ENCODE data around the gene METTL26. TPM values are rescaled to one million over a fixed set of nuclear protein-coding genes. Genes with fewer than 3 reads are reported as not detected.
A peak's percentile ranks its signal among the peaks of the same experiment; 100 is the strongest.

The METTL26 gene
- total and polyA plus RNA-seq, 9 of the 15 experiments (the other 6 are each of a cell fraction or from before 2014, with no cell fraction given) = 7.3 to 262 (median 80.9) TPM

DNA sequence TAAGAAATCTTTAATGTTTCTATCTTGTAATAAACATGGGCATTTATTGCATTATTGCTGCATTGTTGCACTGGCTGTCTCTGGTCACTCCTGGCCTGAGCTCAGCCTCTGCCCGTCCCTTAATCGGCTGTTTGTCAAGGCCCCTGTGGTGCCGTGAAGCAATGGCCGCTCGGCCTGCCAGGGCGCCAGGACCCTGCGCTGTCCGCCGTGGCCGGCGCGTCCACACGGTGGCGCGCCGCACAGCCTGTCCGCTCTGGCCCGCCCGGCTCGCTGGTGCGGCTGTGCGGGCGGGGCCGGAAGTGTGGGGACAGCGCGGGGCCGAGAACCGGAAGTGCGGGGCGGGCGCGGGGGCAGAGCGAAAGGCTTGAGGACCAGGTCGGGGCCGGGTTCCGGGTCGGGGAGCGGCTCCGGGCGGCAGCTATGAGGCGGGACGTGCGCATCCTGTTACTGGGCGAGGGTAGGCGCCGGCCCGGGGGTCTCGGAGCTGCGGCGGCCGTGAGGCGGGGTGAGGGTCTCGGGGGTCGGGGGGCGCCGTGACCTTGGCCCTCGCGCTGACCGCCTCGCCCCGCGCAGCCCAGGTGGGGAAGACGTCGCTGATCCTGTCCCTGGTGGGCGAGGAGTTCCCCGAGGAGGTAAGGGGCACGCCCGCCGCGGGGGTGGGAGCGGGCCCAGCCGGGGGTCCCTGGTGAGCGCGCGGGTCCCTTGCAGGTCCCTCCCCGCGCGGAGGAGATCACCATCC lies 31.8 kb upstream of the METTL26 start, which contains the start of gene RHOT2 (continued):
- TF ChIP-seq ZBTB49 (CRISPR knock-in tag; IDR thresholded peaks at IDR 0.05; ENCODE audit: borderline replicate concordance) (no peak), FUS (optimal IDR thresholded peaks at IDR 0.05; ENCODE audit: low read depth, low read length) (peak; percentile 93), NFXL1 (CRISPR knock-in tag; IDR thresholded peaks at IDR 0.05) (no peak), MAX (CRISPR knock-in tag; IDR thresholded peaks at IDR 0.05) (peak; percentile 29; the same call in 1 of the 2 replicates), SMAD4 (CRISPR knock-in tag; conservative IDR thresholded peaks at IDR 0.05) (peak; percentile 85), CTBP1 (IDR thresholded peaks at IDR 0.05; ENCODE audit: borderline replicate concordance) (peak; percentile 92), HNRNPL (IDR thresholded peaks at IDR 0.05; ENCODE audit: low read depth, low read length) (peak; percentile 77), ZNF217 (CRISPR knock-in tag; IDR thresholded peaks at IDR 0.05) (no peak), OTX1 (CRISPR knock-in tag; IDR thresholded peaks at IDR 0.05) (no peak), ZNF239 (CRISPR knock-in tag; IDR thresholded peaks at IDR 0.05) (no peak), MXI1 (IDR thresholded peaks at IDR 0.05; ENCODE audit: low read depth, low read length) (no peak), PCBP2 (IDR thresholded peaks at IDR 0.05; ENCODE audit: low read depth, low read length, poor library complexity, severe bottlenecking) (no peak), ZNF12 (CRISPR knock-in tag; IDR thresholded peaks at IDR 0.05) (no peak), KDM4B (IDR thresholded peaks at IDR 0.05; ENCODE audit: borderline replicate concordance in 2 of 2, low read depth in 1 of 2) (peak in 1 of 2 experiments; percentile 97; a peak in 2 of 4 replicates), ZNF280B (CRISPR knock-in tag; IDR thresholded peaks at IDR 0.05) (no peak), CEBPB (tag; IDR thresholded peaks at IDR 0.05) (peak; percentile 69), ZFP1 (CRISPR knock-in tag; IDR thresholded peaks at IDR 0.05) (no peak)
- TF ChIP-seq, protein P1, sequence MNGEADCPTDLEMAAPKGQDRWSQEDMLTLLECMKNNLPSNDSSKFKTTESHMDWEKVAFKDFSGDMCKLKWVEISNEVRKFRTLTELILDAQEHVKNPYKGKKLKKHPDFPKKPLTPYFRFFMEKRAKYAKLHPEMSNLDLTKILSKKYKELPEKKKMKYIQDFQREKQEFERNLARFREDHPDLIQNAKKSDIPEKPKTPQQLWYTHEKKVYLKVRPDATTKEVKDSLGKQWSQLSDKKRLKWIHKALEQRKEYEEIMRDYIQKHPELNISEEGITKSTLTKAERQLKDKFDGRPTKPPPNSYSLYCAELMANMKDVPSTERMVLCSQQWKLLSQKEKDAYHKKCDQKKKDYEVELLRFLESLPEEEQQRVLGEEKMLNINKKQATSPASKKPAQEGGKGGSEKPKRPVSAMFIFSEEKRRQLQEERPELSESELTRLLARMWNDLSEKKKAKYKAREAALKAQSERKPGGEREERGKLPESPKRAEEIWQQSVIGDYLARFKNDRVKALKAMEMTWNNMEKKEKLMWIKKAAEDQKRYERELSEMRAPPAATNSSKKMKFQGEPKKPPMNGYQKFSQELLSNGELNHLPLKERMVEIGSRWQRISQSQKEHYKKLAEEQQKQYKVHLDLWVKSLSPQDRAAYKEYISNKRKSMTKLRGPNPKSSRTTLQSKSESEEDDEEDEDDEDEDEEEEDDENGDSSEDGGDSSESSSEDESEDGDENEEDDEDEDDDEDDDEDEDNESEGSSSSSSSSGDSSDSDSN (IDR thresholded peaks at IDR 0.05; ENCODE audit: borderline replicate concordance in 1 of 2, low read depth in 2 of 2, low read length in 2 of 2) = peak in 1 of 2 experiments; percentile 43; a peak in 1 of 4 replicates
- TF ChIP-seq, protein P2, sequence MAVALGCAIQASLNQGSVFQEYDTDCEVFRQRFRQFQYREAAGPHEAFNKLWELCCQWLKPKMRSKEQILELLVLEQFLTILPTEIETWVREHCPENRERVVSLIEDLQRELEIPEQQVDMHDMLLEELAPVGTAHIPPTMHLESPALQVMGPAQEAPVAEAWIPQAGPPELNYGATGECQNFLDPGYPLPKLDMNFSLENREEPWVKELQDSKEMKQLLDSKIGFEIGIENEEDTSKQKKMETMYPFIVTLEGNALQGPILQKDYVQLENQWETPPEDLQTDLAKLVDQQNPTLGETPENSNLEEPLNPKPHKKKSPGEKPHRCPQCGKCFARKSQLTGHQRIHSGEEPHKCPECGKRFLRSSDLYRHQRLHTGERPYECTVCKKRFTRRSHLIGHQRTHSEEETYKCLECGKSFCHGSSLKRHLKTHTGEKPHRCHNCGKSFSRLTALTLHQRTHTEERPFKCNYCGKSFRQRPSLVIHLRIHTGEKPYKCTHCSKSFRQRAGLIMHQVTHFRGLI (CRISPR knock-in tag; IDR thresholded peaks at IDR 0.05) = no peak
